Left hindlimb (tissue), 1 donor: ENCODE results near the gene TMEM132D.

ENCODE experiments used
- DNase-seq: peaks from one replicate; pipeline ENCODE4 v3.0.0-alpha.2; 2018

TMEM132D gene

GRCh38 chr12:129325566-129325965, 578.3 kb downstream of the TMEM132D start:
- no peak for DNase-seq

GRCh38 chr12:129312048-129312447, 591.8 kb downstream of the TMEM132D start:
- DNase-seq = no peak

DNA sequence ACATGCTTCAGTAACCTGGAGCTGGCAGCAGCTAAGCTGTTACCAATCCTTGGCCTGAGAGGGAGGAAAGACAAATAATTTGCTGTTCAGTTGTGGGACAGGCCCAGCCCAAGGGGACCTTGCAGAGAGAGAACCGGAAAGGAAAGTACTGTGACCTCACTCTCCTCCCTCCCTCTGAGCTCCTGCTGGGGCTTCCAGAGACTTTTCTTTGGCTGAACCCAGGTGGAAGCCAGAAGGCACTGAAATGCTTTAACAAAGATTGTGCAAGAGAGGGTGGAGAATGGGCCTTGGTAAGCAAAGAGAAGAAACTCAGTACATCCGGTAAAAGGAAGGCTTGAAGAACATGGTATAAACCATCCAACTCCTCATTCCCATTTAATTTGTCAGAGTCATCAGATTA, 593.5 kb downstream of the TMEM132D start:
- DNase-seq = no peak

DNA sequence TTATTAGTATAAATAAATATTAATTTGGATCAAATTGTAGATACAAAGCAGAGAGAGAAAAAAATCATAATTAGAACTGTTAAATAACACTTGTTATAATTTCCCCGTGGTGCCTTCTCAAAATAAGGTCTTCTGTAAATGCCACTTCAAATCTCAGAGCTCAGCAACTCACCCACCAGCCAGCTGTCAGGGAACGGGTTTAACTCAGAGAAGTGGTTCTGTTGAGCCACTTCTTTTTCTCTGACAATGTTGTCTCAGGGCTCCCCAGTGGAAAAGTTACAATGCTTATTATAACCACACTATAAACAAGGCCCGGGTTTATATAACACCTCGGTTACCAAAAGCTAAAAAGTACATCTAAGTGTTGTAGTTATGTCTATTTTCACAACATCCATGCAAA, 598.0 kb downstream of the TMEM132D start:
- no peak for DNase-seq

- DNase-seq = no peak
Measured at GRCh38 chr12:129304529-129304928, 599.3 kb downstream of the TMEM132D start.

- no peak for DNase-seq
Measured at GRCh38 chr12:129300011-129300410, 603.8 kb downstream of the TMEM132D start.

DNA sequence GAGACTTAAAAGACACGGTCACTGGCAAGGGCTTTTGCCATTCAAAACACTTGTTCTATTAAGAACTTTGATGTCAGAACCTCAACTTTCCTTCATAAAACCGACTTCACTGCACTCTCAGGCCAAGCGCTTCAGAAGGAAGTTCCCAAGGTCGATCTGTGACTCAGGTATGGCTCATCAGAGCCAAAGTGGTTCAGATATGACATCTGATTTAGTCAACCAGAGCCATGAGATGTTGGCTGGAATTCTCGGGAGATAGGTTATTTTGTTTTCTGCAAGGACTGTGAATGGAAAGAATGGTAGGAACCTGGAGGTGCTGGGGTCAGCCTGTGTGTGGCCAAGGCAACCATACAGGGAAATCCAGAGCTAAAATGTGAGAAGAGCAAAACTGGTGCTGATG, 604.9 kb downstream of the TMEM132D start:
- DNase-seq = no peak

DNA sequence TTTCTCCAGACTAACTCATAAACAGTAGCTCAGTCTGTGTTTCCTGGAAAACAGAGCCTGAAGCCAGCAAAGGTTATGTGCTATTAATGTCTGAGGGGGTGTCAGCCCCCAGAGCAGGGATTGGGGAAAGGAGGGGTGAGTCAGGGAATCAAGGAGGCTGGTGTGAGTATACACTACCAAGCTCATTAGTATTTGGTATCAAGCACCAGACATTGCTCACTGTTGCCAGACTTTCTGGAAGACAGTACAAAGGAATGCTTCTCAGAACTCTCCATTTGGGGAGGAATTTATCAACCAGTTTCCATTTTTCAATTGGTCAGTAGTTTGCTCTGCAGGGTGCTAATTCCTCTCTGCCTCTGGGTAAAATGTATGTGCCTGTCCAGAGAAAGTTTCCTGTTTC, 607.2 kb downstream of the TMEM132D start:
- DNase-seq = no peak

- DNase-seq = no peak
Measured at GRCh38 chr12:129294868-129295267, 609.0 kb downstream of the TMEM132D start.

DNA sequence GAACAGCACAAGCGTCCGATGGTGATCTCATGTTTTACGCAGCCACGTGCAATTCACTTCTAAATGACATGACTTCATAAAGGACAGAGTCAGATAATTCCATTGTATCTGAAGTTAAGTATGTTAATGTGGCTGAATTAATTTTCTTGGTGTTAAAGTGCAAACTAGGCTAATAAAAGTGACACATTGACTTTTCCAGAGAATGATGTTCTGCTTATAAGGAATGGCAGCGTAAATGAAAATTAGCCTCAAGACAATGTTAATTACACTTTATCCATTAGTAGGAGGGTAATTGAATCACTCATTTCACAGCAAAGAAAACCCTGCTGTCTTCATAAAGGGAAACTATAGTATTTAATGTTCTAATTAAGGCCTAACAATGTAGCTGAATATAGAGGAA, 624.1 kb downstream of the TMEM132D start:
- DNase-seq = no peak

- no peak for DNase-seq
Measured at GRCh38 chr12:129276361-129277060, 627.3 kb downstream of the TMEM132D start.

GRCh38 chr12:129269756-129270495, 633.9 kb downstream of the TMEM132D start:
- no peak for DNase-seq

- DNase-seq = no peak
Measured at GRCh38 chr12:129258781-129259318, 645.0 kb downstream of the TMEM132D start.

DNA sequence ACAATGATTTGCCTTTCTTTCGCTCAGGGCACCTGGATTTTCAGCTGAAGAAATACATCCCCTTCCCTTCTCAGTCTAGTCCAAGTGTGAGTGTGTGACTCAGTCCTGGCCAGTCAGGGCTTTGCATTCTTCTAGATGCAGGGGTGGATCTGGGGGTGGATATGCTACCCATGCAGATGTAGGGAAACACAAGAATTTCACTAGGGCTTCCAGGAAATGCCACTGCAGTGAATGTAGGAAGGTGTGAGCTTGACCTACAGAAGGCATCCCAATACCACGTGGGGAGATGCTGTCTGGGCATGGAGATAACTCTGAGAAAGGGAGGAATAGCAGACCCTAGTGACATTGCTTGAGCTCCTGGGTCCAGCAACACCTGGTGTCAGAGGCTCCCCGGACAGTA, 646.3 kb downstream of the TMEM132D start:
- no peak for DNase-seq

DNA sequence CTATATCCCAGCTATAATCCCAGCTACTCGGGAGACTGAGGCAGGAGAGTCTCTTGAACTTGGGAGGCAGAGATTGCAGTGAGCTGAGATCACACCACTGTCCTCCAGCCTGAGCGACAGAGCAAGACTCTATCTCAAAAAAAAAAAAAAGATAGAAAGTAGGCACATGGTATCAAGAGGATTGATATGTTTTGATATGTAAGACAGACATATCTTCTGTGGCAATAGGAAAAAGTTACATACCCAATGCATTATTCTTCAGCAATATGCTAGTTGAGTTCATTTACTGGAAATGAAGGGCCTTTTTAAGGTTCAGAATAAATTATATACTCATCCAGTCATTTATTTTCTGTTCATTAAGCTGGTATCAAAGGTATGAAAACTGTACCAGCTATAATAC, 657.2 kb downstream of the TMEM132D start:
- DNase-seq = no peak

DNA sequence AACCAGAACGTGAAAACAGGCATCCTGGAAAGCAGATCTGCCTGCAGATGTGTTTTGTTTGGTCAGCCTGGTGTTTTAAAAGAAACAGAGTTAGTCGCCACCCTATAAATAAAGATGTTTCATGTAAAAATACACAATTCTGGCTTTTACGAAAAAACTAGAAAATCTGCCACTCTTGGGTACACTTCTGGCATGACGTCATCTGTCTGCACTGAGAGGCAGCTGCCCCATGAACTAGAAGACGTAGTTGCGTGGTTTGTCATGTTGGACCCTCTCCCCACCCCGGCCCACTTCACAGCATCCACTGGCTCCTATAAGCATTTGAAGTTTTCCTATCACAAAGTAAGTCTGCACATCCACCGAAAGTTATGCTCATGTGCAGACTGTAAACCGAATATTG, 658.1 kb downstream of the TMEM132D start:
- no peak for DNase-seq

GRCh38 chr12:129241852-129242251, 662.0 kb downstream of the TMEM132D start:
- no peak for DNase-seq

- DNase-seq = no peak
Measured at GRCh38 chr12:129237881-129238280, 665.9 kb downstream of the TMEM132D start.

GRCh38 chr12:129234209-129234608, 669.6 kb downstream of the TMEM132D start:
- DNase-seq = no peak

DNA sequence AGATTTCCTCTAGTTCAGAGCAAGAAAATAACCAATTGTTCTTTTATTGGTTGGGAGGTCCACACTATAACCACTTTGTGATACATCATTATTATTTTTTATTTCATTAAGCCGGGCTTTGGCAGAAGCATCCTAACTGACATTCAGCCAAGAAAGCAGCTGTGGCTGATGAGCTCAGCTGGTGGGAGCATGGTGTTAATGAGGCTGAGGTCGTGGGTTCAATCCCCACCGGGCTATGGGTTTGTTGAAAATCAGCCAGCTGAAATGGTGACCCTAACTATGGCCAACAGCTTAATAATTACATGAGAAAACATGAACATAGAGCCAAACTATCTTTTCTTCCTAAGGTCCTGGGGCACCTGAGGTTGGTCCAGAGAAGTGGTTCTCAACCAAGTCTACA, 672.3 kb downstream of the TMEM132D start:
- no peak for DNase-seq

- DNase-seq = no peak
Measured at GRCh38 chr12:129230995-129231394, 672.8 kb downstream of the TMEM132D start.

GRCh38 chr12:129226851-129227250, 677.0 kb downstream of the TMEM132D start:
- no peak for DNase-seq

DNA sequence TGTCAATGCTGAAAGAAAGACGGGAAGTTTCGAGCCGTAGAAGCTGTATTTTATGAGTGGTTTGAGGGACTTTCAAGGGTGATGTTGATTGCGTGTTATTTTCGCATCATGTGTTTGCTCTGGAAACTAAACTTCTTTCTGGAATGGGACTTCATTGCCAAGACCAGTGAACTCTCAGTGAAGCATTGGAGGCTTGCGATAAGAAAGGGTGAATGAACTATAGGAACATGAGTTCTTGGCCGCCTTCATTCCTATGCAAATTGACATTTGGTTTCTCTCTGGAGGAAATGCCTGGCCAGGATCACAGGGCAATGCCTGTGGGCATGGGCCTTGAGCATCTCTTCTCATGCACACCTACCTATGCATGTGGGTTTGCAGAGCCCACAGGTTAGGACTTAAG, 677.8 kb downstream of the TMEM132D start:
- DNase-seq = no peak

GRCh38 chr12:129215556-129215955, 688.3 kb downstream of the TMEM132D start:
- DNase-seq = no peak
